ENCODE results near the gene LRGUK. TPM values are rescaled to one million over a fixed set of nuclear protein-coding genes. Genes with fewer than 3 reads are reported as not detected.
"Not testable (repeated sequence)": the region's sequence is repeated elsewhere in the genome, so short reads cannot be mapped to it uniquely, and the experiment has no call there.

LRGUK gene
- total RNA-seq, 1 donor from 2014 or later: 0.11 TPM

DNA sequence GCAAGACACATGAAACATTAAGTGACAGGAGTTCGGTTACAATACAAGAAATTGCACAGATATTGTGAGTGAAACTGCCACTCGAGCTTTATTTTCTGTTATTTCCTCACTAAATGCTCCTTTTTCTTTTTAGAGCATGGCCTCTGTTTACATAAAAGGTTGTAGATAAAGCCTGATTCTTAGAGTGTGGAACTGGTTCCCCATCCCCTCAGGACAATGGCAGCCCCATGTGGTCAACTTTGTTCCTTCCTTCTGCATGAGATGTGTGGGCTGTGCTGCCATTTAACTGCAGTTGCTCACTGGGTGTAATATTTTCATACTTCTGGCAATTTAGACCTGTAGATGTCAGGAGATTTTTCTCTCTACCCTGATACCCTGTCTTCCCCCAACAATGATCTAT is 70.2 kb downstream of the LRGUK start:
- intact Hi-C loops (cut with micrococcal nuclease): no loop called here
- peaks cover 4% of the 10 kb centered on the region for H3K9me3 Mint-ChIP-seq

DNA sequence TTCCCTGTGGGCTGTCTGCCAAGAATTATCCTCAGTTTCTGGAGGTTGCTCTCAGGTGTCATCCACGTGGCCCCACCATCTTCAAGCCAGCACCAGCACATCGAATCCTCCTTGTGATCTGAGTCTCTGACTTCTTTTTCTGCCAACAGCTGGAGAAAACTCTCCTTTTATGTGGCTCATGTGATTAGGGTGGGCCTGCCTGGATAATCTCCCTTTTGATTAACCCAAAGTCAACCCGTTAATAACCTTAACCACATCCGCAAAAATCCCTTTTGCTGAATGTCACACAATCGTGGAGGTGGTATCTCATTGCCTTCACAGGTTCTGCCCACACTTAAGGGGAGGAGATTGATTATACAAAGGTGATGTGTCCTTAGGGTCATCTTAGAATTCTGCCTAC is 73.8 kb downstream of the LRGUK start:
- peaks cover 1% of the 10 kb centered on the region for H3K9me3 Mint-ChIP-seq
- H3K4me1 Mint-ChIP-seq (ENCODE audit: low read depth): no peaks in the 10 kb centered on the region
- intact Hi-C loops (cut with micrococcal nuclease): no loop called here
- H3K27me3 Mint-ChIP-seq (ENCODE audit: low read depth): peaks cover 8% of the 10 kb centered on the region
- H3K4me3 Mint-ChIP-seq (ENCODE audit: low read depth): no peak overlapping the region
- no peak overlapping the region for H3K27ac Mint-ChIP-seq
- H3K36me3 Mint-ChIP-seq (ENCODE audit: low read depth): no peaks in the 10 kb centered on the region
- no peak for DNase-seq (ENCODE audit: low spot score)

More for the DNA sequence above, 70.2 kb downstream of the LRGUK start:
- Mint-ChIP-seq H3K27ac (no peak overlapping the region), H3K27me3 (ENCODE audit: low read depth) (peaks cover 6% of the 10 kb centered on the region), H3K4me3 (ENCODE audit: low read depth) (no peak overlapping the region), H3K36me3 (ENCODE audit: low read depth) (no peaks in the 10 kb centered on the region), H3K4me1 (ENCODE audit: low read depth) (peaks cover 19% of the 10 kb centered on the region)
- no peak for DNase-seq (ENCODE audit: low spot score)

DNA sequence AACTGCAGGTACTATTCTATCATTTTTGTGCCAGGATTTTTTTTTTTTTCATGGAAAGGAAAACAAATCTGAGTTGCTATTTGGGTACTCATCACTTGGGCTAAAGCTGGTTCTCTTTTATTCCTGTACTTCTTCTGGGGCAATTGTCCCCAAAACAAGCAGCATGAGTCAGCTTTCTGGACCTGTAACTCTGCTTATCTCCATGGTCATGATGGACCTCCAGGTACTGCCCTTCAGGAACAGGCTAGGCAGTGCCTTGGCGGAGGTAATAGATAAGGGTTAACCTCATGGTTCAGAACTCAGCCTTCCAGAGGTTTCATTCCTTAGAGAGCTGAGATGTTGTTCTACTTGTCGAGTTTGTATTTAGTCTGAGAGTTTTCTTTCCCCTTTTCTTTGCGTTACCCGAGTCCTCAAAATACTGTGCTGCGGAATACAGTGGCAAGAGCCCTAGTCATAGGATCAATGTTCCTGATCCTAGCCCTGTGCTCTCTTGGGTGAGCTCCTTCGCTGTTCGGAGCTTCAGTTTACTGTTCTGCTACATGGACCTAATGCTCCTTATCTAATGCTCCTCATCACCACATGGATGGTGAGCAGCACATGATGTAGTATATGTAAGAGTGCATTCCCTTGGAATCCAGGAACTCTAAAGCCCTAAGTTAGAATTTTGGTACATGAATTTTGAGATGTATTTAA is 74.6 kb downstream of the LRGUK start:
- H3K9me3 Mint-ChIP-seq: no peaks in the 10 kb centered on the region
- DNase-seq (ENCODE audit: low spot score): no peak
- intact Hi-C loops (cut with micrococcal nuclease): no loop called here
- H3K4me1 Mint-ChIP-seq (ENCODE audit: low read depth): no peaks in the 10 kb centered on the region
- H3K27me3 Mint-ChIP-seq (ENCODE audit: low read depth): peaks cover 8% of the 10 kb centered on the region
- no peak overlapping the region for H3K27ac Mint-ChIP-seq
- no peak overlapping the region for H3K4me3 Mint-ChIP-seq (ENCODE audit: low read depth)
- no peaks in the 10 kb centered on the region for H3K36me3 Mint-ChIP-seq (ENCODE audit: low read depth)

DNA sequence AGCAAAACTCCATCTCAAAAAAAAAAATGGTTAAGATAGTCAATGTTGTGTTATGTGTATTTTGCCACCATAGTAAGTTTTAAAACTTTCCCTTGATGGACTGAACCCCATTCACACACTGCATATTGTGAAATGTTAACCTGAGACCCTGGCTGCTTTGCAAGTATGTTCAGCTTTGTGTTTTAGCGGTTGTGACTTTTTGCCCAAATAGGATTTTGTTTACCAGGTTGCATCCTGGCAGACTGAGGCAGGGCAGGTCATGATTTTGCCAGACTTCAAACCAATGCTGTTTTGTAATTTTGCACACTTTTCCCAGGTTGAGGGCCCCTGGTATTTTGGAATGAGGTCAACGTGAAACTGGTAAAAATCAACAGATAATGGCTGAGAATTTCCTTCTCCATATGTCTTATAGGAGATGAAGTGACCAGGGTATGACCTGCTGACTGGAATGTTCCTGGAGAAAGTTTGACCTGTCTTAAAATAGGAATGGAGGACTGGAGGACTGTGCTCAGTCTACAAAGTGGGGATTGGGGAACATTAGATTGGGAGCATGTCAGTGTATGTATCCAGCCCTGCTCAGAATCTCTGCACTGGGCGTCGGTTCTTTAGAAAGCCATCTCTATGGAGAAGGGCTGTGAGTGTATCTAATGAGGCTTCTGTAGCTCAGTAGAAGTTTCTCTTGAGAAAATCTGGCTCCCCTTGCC is 76.2 kb downstream of the LRGUK start:
- no peak for DNase-seq (ENCODE audit: low spot score)
- Mint-ChIP-seq H3K9me3 (no peaks in the 10 kb centered on the region), H3K4me1 (ENCODE audit: low read depth) (no peaks in the 10 kb centered on the region), H3K27ac (no peak overlapping the region), H3K36me3 (ENCODE audit: low read depth) (no peaks in the 10 kb centered on the region), H3K4me3 (ENCODE audit: low read depth) (no peak overlapping the region), H3K27me3 (ENCODE audit: low read depth) (peaks cover 3% of the 10 kb centered on the region)
- intact Hi-C loops (cut with micrococcal nuclease): no loop called here

DNA sequence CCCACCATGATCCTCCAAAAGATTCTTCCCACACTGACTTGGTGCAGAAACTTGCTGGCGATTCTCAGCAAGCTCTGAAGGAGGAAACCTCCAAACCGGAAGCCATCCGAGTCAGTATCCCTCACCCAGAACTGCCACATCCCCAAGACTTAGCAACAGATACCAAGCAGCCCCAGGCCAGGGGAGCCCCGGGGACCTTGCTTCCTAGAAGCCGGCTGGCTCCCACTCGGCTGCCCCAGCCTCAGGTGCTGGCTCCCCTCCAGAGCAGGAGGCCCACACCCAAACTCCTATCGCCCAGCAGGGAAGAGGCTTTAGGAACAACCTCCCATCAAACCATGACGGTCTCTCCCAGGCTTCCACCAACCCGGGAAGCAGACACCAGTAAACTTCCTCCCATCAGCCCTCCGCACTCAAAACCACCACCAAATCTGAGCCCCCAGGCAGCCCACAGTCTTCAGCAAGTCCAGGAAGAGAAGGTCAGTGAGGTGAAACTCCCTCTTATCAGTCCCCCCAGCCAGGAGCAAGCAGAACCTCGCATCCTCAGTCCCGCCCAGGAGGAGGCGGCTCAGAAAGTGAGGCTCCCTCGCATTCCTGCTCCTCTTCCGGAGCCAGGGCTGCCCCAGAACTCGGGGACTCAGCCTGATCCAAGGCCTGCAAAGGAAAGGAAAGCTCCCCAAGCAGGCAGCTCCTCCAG is 82.3 kb downstream of the LRGUK start:
- Mint-ChIP-seq H3K4me1 (ENCODE audit: low read depth) (no peaks in the 10 kb centered on the region), H3K27ac (no peak overlapping the region)

DNA sequence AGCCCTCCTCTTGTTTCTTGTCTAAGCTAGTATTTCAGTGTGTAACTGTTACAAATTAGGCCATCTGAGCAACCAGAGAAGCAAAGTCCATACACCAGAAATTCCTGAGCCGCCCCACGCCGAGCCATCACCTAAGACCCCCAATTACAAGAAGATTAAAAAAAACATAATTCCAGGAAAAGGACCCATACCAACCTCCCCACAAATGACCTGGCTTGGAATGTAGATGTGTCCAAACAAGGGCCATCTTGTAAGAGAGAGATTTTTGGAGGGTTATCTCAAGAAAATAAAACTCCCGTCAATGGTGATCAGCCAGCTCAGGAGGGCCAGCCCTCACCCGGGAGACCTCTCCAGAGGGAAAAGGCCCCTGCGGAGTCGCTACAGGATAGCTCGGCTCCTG is 83.1 kb downstream of the LRGUK start:
- Mint-ChIP-seq H3K4me3 (ENCODE audit: low read depth) (no peak overlapping the region), H3K36me3 (ENCODE audit: low read depth) (no peaks in the 10 kb centered on the region), H3K27me3 (ENCODE audit: low read depth) (peaks cover 16% of the 10 kb centered on the region), H3K9me3 (no peaks in the 10 kb centered on the region), H3K4me1 (ENCODE audit: low read depth) (no peaks in the 10 kb centered on the region), H3K27ac (no peak overlapping the region)
- intact Hi-C loops (cut with micrococcal nuclease): no loop called here
- no peak for DNase-seq (ENCODE audit: low spot score)

More for the DNA sequence above, 82.3 kb downstream of the LRGUK start:
- Mint-ChIP-seq H3K36me3 (ENCODE audit: low read depth) (no peaks in the 10 kb centered on the region), H3K9me3 (no peaks in the 10 kb centered on the region), H3K4me3 (ENCODE audit: low read depth) (no peak overlapping the region), H3K27me3 (ENCODE audit: low read depth) (peaks cover 16% of the 10 kb centered on the region)
- no peak for DNase-seq (ENCODE audit: low spot score)
- intact Hi-C loops (cut with micrococcal nuclease): no loop called here

DNA sequence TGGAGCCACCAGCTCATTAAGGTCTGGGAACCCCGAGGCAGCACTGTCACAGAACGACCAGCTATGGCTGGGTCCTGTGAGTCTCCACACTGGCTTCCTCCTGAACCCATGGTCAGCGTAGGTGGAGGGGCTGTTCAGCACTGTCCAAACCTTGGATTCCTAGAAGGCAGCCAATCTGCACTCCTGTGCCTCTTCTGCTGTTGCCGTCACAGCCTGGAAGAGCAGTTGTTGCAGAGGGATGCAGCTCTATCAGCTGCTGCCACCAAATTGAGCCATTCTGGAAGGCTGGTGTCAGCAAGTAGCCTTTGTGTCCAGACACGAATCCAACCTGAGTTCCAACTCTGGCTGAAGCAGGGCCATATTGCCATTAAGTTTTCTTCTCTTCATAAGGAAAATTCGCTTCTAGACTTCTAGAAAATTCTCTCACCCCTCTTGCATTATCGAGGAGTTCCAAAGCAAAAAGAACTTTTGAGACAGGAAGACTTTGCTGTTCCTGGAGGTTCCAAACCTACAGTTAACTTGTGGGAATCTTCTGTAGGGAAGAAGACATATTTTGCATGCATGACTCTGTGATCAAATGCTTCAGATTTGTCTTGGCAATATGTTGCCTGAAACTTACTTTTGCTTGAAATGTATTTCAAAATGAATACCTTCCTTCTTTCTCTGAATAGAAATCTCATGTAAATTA is 84.0 kb downstream of the LRGUK start:
- H3K27me3 Mint-ChIP-seq (ENCODE audit: low read depth): peaks cover 14% of the 10 kb centered on the region
- H3K4me3 Mint-ChIP-seq (ENCODE audit: low read depth): no peak overlapping the region
- DNase-seq (ENCODE audit: low spot score): no peak
- intact Hi-C loops (cut with micrococcal nuclease): no loop called here
- H3K36me3 Mint-ChIP-seq (ENCODE audit: low read depth): no peaks in the 10 kb centered on the region
- no peaks in the 10 kb centered on the region for H3K4me1 Mint-ChIP-seq (ENCODE audit: low read depth)
- H3K9me3 Mint-ChIP-seq: no peaks in the 10 kb centered on the region
- H3K27ac Mint-ChIP-seq: no peak overlapping the region

DNA sequence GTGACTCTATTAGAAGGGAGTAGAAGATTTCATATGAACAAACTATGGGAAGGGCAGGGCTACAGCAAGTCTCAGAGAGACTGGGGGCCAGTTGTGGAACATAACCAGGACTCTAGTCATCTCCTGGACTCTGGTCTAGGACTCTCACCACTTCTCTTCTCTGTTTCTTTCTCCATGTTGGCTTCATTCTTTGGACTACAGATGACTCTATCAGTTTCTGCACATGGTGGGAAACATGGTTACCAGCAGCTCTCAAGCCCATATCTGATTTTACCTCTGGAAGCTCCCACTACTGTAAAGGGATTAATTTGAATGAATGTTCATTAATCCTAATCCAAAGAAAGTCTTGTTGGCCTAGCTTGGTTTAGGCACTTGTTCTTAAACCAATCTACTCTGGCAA is 84.7 kb downstream of the LRGUK start:
- no peaks in the 10 kb centered on the region for H3K36me3 Mint-ChIP-seq (ENCODE audit: low read depth)
- intact Hi-C loops (cut with micrococcal nuclease): no loop called here
- H3K4me1 Mint-ChIP-seq (ENCODE audit: low read depth): no peaks in the 10 kb centered on the region
- no peak for DNase-seq (ENCODE audit: low spot score)
- H3K9me3 Mint-ChIP-seq: no peaks in the 10 kb centered on the region
- H3K4me3 Mint-ChIP-seq (ENCODE audit: low read depth): no peak overlapping the region
- H3K27ac Mint-ChIP-seq: no peak overlapping the region
- peaks cover 14% of the 10 kb centered on the region for H3K27me3 Mint-ChIP-seq (ENCODE audit: low read depth)

DNA sequence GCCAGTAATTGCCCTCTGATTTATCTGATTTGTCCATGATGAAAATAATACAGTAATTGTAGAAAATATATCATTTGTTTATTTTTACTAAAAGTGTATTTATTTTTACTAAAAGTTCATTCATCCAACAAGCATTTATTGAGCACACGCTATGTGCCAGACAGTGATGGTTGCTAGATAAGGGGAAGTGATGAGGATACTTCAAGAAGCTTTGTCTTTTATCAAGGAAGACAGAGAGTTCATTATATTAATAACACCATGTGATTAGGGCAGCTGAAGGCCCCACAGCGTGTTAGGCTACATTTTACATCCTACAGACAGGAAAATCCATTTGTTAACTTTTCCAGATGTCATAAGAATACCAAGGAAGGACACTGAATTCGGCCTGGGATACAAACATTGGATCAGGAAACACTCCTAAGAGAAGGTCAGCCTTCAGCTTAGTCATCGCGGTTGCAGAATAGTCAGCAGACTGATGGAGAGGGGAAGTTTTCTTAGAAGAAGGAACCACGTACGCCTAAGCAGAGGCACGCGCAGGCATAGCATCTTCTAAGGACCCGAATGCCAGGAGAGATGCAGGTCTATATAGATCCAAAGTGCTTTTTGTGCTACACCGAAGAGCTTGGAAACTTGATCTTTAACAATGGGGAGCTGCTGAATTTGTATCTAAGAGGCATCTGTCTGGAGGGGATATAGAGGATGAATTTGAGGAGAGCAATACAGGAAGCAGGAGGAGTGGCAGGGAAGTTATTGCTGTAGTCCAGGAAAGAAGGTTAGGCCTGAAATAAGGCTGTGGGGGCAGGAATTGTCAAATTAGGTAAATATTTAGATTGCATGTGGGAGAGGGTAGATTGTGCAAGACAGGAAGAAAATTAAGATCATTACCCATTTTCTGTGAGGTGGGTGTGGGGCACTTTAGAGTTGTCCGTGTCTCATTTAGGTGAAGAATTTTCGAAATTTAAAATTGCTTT is 85.7 kb downstream of the LRGUK start:
- Mint-ChIP-seq H3K4me1 (ENCODE audit: low read depth) (no peaks in the 10 kb centered on the region), H3K4me3 (ENCODE audit: low read depth) (no peak overlapping the region), H3K27ac (no peak overlapping the region), H3K9me3 (no peaks in the 10 kb centered on the region), H3K27me3 (ENCODE audit: low read depth) (peaks cover 14% of the 10 kb centered on the region), H3K36me3 (ENCODE audit: low read depth) (no peaks in the 10 kb centered on the region)
- intact Hi-C loops (cut with micrococcal nuclease): no loop called here
- DNase-seq (ENCODE audit: low spot score): no peak

DNA sequence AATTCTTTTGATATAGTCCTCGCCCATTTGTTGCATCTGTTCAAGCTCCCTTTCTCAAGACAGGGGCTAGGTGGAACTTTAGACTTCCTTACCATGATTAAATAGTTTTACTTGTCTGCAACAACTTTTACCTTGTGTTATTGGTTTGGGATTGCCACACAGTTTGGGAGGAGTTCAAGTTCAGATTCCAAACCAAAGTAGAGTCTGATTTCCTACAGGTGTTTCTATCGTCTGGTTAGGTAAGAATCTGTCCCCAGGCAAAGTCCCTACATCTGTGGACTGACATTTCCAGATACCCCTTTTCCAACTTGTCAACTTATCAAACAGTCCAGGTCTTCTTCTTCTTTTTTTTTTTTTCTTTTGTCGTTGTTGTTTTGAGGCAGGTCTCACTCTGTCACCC is 93.1 kb downstream of the LRGUK start:
- Mint-ChIP-seq H3K9me3 (no peaks in the 10 kb centered on the region), H3K27me3 (ENCODE audit: low read depth) (peaks cover 4% of the 10 kb centered on the region), H3K4me1 (ENCODE audit: low read depth) (no peaks in the 10 kb centered on the region), H3K4me3 (ENCODE audit: low read depth) (no peak overlapping the region), H3K36me3 (ENCODE audit: low read depth) (no peaks in the 10 kb centered on the region), H3K27ac (no peak overlapping the region)
- intact Hi-C loops (cut with micrococcal nuclease): no loop called here
- DNase-seq (ENCODE audit: low spot score): no peak

DNA sequence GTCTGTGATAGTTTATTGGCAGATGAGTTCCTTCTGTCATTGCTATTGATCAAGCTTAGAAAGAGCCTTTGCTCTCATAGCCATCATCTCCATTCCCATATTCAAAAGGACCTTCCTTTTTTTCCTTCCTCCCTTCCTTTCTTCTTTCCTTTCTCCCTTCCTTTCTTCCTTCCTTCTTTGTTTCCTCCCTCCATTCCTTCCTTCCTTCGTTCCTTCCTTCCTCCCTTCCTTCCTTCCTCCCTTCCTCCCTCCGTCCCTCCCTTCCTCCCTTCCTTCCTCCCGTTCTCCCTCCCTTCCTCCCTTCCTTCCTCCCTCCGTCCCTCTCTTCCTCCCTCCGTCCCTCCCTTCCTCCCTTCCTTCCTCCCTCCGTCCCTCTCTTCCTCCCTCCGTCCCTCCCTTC is 104.2 kb downstream of the LRGUK start:
- intact Hi-C loops (cut with micrococcal nuclease); H3K27me3 Mint-ChIP-seq (ENCODE audit: low read depth); DNase-seq (ENCODE audit: low spot score); H3K27ac Mint-ChIP-seq; H3K9me3 Mint-ChIP-seq; H3K4me3 Mint-ChIP-seq (ENCODE audit: low read depth); H3K36me3 Mint-ChIP-seq (ENCODE audit: low read depth); H3K4me1 Mint-ChIP-seq (ENCODE audit: low read depth): not testable (repeated sequence)

DNA sequence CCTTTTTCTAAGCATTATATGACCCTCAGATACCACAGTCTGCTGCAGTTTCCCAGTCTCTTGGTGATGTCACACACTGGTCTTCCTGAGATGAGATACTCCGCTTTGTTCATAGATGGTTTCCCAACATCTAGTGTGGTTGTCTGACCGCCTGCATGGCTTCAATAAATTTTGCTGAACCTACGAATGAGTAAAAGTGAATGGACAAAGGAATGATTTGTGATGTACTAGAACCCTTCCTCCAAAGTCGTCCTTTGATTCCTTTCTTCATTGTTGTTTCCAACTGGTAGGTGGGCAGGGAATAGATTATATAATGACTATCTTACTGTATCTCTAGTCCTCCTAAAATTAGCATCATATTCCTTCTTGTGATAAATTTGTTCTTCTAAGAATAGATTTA is 107.1 kb downstream of the LRGUK start:
- no peaks in the 10 kb centered on the region for H3K9me3 Mint-ChIP-seq
- no peaks in the 10 kb centered on the region for H3K36me3 Mint-ChIP-seq (ENCODE audit: low read depth)
- H3K4me1 Mint-ChIP-seq (ENCODE audit: low read depth): no peaks in the 10 kb centered on the region

More for the DNA sequence above, 107.1 kb downstream of the LRGUK start:
- Mint-ChIP-seq H3K27ac (no peak overlapping the region), H3K27me3 (ENCODE audit: low read depth) (peaks cover 6% of the 10 kb centered on the region), H3K4me3 (ENCODE audit: low read depth) (no peak overlapping the region)
- DNase-seq (ENCODE audit: low spot score): no peak
- intact Hi-C loops (cut with micrococcal nuclease): no loop called here
